SK-N-MC (cell line): Measurements from ENCODE around the gene PAPOLB.

ENCODE experiments used
- EZH2 ChIP-seq: fragments of 200-600 bp; sonication (generic); IDR thresholded peaks from one replicate; pipeline ENCODE4 v1.6.1; 2017; ENCODE audit warnings: antibody characterized with exemption
- POLR2AphosphoS5 ChIP-seq: IDR thresholded peaks from 2 replicates; pipeline ENCODE4 v1.6.1; 2012; ENCODE audit warnings: mild to moderate bottlenecking, low read depth, low read length, borderline replicate concordance

GRCh38 chr7:4883033-4883371 is 21.2 kb upstream of the PAPOLB start:
- TF ChIP-seq POLR2AphosphoS5 (no peak), EZH2 (no peak)
